ENCODE data around the gene CMSS1. TPM values are rescaled to one million over a fixed set of nuclear protein-coding genes. Genes with fewer than 3 reads are reported as not detected.

The CMSS1 gene
- total RNA-seq, 1 donor from 2014 or later = 9.7 TPM

DNA sequence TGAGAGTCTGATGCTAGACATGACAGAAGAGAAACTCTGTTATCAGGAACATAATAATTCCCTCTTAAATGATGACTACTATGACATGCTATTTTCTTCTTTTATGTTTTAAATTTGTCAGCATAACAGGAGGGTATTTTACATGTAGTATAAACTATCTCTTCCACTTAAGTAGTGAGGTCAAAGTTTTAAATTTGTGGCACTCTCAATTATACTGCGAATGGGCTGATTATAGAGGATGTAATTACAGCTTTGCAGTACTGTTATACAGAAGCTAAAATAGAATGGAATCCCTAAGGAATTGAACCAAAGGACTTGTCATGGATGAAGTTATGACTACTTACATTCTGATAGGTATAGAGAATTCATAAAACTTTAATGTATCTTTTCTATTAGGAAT is 34.3 kb downstream of the CMSS1 start:
- ATAC-seq (no peak), DNase-seq (ENCODE audit: low spot score) (no peak)

GRCh38 chr3:99852851-99853250 is 35.2 kb downstream of the CMSS1 start:
- no peak for ATAC-seq
- DNase-seq (ENCODE audit: low spot score) = no peak

- ATAC-seq (no peak), DNase-seq (ENCODE audit: low spot score) (no peak)
Observed at GRCh38 chr3:99854756-99855298, 37.2 kb downstream of the CMSS1 start.

DNA sequence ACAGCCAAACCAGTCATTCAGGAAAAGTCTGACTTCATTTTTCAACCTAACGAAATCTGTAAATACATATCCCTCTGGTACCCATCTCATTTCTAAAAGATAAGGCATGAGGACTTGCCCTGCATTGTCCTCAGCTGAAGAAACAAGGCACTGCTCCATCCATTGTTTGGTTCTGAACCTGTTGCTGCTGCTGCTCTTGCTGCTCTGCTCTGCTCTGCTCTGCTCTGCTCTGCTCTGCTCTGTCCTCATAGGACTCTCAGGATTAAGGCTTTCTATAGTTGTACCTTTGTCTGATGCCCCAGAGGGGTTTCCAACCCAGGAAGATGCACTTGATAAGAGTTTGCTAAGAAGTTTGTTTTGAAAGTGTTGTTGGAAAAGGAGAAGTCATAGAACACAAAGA is 38.2 kb downstream of the CMSS1 start:
- no peak for DNase-seq (ENCODE audit: low spot score)
- no peak for ATAC-seq

DNA sequence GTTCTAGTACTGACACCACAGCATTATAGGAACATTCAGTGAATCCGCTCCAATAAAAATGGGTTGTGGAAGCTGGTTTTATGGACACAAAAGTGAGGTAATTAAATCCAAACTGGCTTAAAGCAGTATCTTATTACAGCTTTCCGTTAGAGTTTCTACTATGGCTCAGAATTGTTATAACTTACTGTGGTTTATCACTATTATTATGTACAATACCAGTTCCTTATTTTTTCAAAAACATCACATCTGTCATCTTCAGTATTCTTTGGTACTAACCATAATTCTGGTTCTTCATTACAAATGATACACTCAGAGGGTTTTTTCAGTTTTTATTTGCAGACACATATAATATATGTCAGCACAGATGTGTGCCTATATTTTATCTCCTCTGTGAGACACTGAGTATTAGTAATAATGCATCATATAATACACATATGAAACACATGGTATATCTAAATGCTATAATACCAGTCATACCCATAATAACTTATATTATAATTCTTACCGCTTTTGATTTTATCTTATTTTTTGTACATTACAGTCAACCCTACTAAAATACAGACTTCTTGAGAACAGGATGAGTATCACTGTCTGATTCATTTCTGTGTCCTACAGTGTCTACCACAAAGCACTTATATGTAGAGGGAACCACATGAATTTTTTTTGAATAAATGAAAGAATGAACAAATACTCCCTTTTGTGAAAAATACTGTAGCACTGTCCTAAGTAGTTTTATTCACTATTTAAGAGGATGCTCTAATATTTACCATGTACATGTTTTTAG is 39.0 kb downstream of the CMSS1 start:
- DNase-seq (ENCODE audit: low spot score) = no peak
- ATAC-seq = no peak

DNA sequence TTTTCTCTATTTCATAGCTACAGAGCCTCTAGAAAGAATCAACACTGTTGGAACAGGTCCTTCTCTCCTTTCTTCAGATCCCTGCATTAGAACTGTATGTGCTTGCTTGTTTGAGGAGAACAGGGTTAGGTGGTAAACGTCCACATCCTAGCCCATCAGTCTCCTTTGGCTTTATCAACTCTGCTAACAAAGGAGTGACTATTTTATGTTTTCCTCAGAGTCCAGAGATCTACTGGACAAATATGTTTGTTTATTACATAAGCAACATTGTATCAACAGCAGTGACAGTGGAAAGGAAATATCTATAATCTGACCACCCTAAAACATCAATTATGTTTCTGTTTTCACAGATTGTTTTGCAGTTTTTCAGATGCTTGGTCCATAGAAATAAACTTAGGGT is 39.6 kb downstream of the CMSS1 start:
- ATAC-seq = no peak
- no peak for DNase-seq (ENCODE audit: low spot score)

DNA sequence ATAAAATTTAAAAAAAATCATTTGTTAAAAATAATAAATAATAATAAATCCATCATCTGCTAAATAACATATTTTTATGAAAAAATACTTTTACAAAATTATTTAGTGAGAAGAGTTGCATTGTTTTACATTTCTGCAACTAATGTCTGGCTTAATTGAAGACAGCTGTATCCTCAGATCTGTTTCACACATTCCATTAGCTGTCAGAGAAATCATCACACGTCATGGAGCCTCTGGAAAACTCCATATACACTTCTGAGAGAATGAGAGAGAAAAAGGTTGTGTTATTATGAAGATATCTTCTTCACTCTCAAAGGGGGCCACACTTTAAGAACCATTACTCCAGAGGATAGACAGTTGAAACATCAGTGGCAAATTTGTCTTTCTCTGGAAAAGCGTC is 40.8 kb downstream of the CMSS1 start:
- no peak for DNase-seq (ENCODE audit: low spot score)

GRCh38 chr3:99859825-99860224 is 42.2 kb downstream of the CMSS1 start:
- DNase-seq (ENCODE audit: low spot score) (no peak), ATAC-seq (no peak)

More for the DNA sequence above, 40.8 kb downstream of the CMSS1 start:
- no peak for ATAC-seq

DNA sequence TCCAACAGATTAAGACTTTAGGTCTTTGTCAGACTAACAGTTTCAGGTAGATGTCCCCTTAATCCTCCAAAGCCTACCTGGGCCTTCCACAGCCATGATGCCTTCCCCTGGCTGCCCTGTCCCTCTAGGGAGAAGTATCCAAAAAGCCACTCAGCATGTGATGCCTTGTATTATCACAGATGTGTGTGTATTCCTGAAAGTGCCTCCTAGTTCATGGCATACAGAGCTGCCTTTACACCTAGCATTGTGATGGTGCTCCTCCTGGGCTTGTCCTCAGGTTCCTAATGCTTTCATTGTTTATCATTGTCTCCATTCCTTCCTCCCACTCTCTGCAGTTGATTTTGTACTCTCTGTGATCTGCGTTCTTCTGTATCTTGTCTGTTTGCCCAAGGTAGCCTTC is 43.6 kb downstream of the CMSS1 start:
- DNase-seq (ENCODE audit: low spot score) = no peak
- no peak for ATAC-seq

- ATAC-seq = no peak
- no peak for DNase-seq (ENCODE audit: low spot score)
Observed at GRCh38 chr3:99862208-99862607, 44.5 kb downstream of the CMSS1 start.

DNA sequence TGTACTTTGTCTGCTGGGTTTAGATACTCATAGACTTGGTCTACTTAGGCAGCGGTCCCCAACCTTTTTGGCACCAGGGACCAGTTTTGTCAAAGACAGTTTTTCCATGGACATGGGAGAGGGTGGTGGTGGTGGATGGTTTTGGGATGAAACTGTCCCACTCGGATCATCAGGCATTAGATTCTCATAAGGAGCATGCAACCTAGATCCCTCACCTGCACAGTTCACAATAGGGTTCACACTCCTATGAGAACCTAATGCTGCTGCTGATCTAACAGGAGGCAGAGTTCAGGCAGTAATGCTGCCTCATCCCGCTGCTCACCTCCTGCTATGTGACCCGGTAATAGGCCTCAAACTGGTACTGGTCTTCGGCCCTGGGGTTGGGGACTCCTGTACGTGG is 45.3 kb downstream of the CMSS1 start:
- ATAC-seq (no peak), DNase-seq (ENCODE audit: low spot score) (no peak)

DNA sequence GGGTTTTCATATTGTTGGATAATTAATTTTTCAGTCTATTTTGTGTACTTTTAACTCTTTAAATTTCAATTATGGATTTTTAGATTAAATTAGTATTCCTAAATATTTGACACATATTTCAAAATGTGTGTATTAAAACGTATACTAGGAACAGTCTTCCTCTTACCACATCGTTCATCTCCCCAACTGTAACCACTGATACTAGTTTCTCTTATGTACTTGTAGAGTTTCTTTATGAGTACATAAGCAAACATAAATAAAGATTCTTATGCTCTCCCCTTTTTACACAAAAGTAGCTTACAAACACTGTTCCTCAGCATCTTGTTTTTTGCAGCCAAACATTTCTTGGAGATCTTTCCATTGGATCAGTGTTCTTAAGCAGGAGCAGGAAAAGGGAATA is 45.9 kb downstream of the CMSS1 start:
- ATAC-seq = no peak
- no peak for DNase-seq (ENCODE audit: low spot score)

DNA sequence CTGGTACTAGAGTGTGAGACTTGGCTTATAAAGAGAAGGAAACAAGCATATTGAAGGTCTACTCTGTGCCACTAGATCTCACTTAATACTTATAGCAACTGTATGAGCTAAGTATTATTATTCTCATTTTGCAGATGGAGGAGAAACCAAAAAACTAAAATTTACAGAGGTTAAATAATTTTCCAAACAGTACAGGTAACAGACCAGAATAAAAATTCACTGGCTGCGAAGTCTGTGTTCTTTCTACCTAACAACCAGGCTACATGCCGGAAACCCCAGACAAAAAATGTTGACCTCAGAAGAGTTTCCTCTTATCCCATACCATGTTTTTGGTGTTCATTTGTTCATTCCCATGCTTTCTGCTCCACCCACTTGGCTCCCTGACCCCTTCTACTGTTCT is 46.6 kb downstream of the CMSS1 start:
- DNase-seq (ENCODE audit: low spot score) (no peak), ATAC-seq (no peak)

DNA sequence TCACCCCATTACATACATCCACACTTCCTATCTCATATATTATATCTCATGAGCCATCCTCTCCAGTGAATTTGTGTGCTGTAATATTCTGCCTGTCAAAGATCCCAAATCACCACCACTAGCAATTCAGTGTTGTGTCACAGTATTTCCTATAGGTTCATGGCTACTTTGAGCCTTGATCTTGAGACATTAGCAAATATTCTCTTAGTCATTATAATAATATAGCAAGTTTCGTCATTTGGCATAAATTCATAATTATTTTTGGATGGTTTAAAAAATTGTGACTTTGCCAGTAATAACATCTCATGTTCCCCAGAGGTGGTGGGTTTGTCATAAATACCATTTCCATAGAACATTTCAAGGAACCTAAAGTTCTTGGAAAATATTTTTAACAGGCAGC is 47.7 kb downstream of the CMSS1 start:
- ATAC-seq (no peak), DNase-seq (ENCODE audit: low spot score) (no peak)

- no peak for ATAC-seq
Observed at GRCh38 chr3:99866261-99866761, 48.6 kb downstream of the CMSS1 start.

DNA sequence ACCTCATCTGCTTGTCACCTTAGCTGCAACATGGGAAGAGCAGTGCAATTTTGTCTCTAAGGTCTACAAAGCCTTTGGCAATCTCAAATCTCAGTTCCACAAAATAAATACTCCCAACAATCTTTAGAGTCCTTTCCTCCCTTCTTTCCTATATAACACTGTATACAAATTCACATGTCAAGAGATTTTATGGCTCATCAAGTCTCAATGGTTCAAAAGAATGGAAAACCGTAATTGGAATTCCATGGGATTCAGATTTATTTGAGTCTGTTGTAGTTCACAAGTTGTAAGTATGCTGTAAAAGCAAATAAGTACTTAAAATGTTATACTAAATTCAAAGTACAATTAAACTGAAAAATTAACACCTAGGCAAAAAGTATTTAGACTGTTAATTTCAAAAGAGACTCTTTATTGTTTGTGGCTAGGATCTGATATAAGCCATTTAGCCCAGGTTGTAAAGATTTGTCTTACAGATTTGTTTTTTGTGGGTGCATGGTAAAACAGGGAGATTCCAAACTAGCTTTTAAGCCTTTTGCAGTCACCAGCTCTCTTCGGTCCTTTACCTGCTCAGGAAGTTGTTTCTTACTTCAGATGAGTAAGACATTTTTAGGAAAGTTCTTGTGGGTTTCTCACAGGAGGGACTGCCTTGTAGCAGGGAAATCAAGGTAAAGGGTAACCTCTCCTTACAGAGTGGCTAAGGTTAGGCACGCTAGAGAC is 50.1 kb downstream of the CMSS1 start:
- ATAC-seq (no peak), DNase-seq (ENCODE audit: low spot score) (no peak)

More at GRCh38 chr3:99866261-99866761, 48.6 kb downstream of the CMSS1 start:
- DNase-seq (ENCODE audit: low spot score) = no peak

DNA sequence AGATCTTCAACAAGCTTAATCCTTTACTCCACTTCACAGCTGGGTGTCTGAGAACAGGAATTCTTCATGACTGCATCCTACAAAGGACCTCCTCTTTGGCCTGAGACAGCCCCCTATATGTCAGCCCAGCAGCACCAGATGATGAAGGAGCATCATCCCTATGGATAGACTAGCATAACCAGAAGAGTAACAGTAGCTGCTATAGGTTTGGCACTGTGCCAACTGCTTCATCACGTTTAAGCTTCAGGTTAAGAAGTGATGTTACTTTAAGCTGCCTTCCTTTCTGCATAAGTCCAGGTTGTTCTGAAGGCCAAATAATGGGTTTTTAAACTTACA is 50.6 kb downstream of the CMSS1 start:
- ATAC-seq (no peak), DNase-seq (ENCODE audit: low spot score) (no peak)

GRCh38 chr3:99869621-99870020 is 52.0 kb downstream of the CMSS1 start:
- no peak for DNase-seq (ENCODE audit: low spot score)
- no peak for ATAC-seq

GRCh38 chr3:99870712-99871111 is 53.0 kb downstream of the CMSS1 start:
- DNase-seq (ENCODE audit: low spot score) = no peak
- no peak for ATAC-seq

DNA sequence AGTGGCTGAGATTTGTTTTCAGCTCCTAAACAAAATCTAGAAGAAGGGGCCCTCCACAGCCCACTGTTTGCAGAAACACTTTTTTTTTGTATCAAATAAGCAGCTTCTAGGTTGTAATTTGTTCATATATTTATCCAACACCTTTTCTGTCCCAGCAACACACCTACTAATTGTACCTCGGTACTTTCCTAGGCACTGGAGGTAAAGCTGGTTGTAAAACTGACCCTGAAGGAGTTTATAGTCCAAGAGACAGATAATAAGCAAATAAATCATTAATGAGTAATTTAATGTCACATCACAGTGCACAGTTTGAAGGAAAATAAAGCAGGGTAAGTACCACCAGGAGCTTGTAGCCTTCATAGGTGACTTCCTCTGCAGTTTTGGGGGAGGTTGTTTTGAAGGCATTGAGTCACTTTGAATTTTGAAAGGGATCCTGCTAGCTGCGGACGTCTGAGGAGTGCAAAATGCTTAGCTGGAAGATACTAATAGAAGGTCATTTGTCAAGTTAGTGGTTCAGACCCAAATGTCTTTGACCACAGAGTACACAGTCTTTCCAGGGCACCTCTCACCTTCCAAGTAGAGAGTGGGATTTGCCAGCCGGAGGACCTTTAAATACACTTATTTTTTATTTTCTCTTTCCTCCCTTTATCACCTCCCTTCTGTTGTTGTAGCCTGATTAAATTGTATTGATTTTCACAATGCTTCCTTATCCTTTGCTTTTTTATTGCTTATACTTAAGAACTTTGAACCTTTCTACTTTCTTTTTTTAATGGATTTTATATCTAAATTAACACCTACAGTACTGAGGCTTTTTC is 53.8 kb downstream of the CMSS1 start:
- DNase-seq (ENCODE audit: low spot score) (no peak), ATAC-seq (no peak)

DNA sequence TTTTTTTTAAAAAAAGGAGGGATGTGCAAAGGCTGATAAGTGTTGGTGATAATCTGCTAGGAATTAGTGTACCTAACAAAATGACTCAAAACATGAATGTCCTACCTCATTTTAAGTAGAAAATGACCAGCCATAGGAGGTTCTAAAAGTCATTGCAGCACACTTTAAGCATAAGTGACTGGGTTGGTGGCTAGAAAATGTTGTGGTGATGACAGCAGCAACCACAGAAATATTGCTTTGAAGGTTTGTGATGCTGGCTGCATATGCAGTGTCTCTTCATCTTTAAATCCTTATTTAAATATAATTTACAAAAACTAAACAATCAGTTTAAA is 55.2 kb downstream of the CMSS1 start:
- ATAC-seq (no peak), DNase-seq (ENCODE audit: low spot score) (no peak)

Data from left lobe of liver (tissue), 2 donors.